Measurements from ENCODE around the gene PPP1CA.

DNA sequence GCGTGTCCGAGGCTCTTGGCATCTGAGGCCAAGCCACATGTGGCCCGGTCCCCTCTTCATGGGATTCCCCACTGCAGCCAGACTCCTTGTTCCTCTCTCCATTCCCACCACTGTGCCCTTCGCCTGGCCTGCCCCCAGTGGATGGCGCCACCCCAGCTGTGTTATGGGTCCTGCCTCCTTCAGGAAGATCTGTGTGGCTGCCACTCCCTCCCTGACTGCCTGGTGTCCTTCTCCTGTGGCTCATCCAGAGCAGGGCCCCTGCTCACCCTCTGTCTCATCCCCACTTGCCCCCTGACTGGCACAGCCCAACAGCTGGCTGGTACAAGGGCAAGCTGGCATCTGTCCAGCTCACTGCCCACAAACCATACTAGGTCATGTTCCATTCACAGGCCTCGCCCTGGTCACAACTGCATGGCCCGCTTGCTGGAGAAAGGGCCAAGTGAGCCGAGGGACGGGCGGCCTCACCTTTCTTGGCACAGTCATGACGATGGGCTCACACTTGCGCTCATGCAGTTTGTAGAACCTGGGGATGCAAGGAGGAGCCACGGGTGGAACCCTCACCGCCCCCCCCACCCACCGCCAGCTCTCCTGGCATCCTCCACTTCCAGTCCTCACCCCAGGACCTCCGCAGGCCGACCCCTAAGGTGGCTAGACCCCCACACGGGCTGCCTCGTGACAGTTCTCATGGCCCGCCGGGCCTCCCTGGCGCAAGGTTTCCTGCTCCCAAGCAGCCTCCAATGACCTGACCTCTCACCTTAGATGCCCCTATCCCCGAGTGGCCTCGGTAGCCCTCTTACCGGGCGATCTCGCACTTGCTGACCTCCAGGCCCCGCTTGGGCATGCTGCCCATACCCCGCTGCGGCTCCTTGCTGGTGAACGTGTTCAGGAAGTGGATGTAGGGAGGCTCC lies 37.9 kb upstream of the PPP1CA start:
- TF ChIP-seq, protein P1, sequence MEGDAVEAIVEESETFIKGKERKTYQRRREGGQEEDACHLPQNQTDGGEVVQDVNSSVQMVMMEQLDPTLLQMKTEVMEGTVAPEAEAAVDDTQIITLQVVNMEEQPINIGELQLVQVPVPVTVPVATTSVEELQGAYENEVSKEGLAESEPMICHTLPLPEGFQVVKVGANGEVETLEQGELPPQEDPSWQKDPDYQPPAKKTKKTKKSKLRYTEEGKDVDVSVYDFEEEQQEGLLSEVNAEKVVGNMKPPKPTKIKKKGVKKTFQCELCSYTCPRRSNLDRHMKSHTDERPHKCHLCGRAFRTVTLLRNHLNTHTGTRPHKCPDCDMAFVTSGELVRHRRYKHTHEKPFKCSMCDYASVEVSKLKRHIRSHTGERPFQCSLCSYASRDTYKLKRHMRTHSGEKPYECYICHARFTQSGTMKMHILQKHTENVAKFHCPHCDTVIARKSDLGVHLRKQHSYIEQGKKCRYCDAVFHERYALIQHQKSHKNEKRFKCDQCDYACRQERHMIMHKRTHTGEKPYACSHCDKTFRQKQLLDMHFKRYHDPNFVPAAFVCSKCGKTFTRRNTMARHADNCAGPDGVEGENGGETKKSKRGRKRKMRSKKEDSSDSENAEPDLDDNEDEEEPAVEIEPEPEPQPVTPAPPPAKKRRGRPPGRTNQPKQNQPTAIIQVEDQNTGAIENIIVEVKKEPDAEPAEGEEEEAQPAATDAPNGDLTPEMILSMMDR (IDR thresholded peaks at IDR 0.05): no peak
- TF ChIP-seq POLR2A (IDR thresholded peaks at IDR 0.05): no peak
